Medulla oblongata (tissue), 1 donor: ENCODE data around the gene MZB1.
"Not testable (repeated sequence)": the region's sequence is repeated elsewhere in the genome, so short reads cannot be mapped to it uniquely, and the experiment has no call there.

Experiments used
- DNase-seq: peaks from one replicate; pipeline ENCODE4 v3.0.0-alpha.2; 2015; ENCODE audit errors: extremely low spot score

MZB1 gene

GRCh38 chr5:139410121-139410992 is 20.6 kb upstream of the MZB1 start:
- DNase-seq: no peak

GRCh38 chr5:139409116-139409515 is 19.4 kb upstream of the MZB1 start:
- DNase-seq: not testable (repeated sequence)

- DNase-seq: no peak
These were observed 18.5 kb upstream of the MZB1 start for GRCh38 chr5:139408191-139408590.

- DNase-seq: no peak
These were observed 17.8 kb upstream of the MZB1 start for GRCh38 chr5:139407517-139407916.

GRCh38 chr5:139406963-139407362 is 17.2 kb upstream of the MZB1 start:
- DNase-seq: no peak

- DNase-seq: no peak
These were observed 14.7 kb upstream of the MZB1 start for GRCh38 chr5:139404484-139404840.

- DNase-seq: peak; percentile 98
These were observed 14.2 kb upstream of the MZB1 start, which contains the start of gene SPATA24 for GRCh38 chr5:139403787-139404483. TSS of gene SPATA24 (minus strand) at chr5:139404089. CDS start at chr5:139404060, 29 bp downstream.

- DNase-seq: no peak
These were observed 13.7 kb upstream of the MZB1 start for GRCh38 chr5:139403418-139403786.

- no peak for DNase-seq
These were observed 12.9 kb upstream of the MZB1 start for GRCh38 chr5:139402561-139403158.

- no peak for DNase-seq
These were observed 11.8 kb upstream of the MZB1 start for GRCh38 chr5:139401546-139401945.

- DNase-seq: no peak
These were observed 9.9 kb upstream of the MZB1 start for GRCh38 chr5:139399501-139400121.

- no peak for DNase-seq
These were observed 8.2 kb upstream of the MZB1 start for GRCh38 chr5:139397921-139398320.

- no peak for DNase-seq
These were observed 7.0 kb upstream of the MZB1 start for GRCh38 chr5:139396691-139397090.

GRCh38 chr5:139395844-139396640 is 6.3 kb upstream of the MZB1 start:
- DNase-seq: no peak

- no peak for DNase-seq
These were observed 5.2 kb upstream of the MZB1 start, which contains the start of gene PROB1 for GRCh38 chr5:139394654-139395566. TSS of gene PROB1 (minus strand) at chr5:139395104. CDS start at chr5:139395081, 23 bp downstream.

GRCh38 chr5:139394123-139394653 is 4.5 kb upstream of the MZB1 start:
- no peak for DNase-seq

GRCh38 chr5:139393497-139394122 is 3.9 kb upstream of the MZB1 start:
- no peak for DNase-seq

GRCh38 chr5:139392678-139393496 is 3.2 kb upstream of the MZB1 start:
- DNase-seq: no peak

- no peak for DNase-seq
These were observed 2.6 kb upstream of the MZB1 start for GRCh38 chr5:139392324-139392677.
